ENCODE data around the gene S100A8. TPM values are rescaled to one million over a fixed set of nuclear protein-coding genes. Genes with fewer than 3 reads are reported as not detected.

Gene S100A8
- total and polyA plus RNA-seq, 2 donors (not counting 3 experiments of a cell fraction or from before 2014, with no cell fraction given) = not detected

DNA sequence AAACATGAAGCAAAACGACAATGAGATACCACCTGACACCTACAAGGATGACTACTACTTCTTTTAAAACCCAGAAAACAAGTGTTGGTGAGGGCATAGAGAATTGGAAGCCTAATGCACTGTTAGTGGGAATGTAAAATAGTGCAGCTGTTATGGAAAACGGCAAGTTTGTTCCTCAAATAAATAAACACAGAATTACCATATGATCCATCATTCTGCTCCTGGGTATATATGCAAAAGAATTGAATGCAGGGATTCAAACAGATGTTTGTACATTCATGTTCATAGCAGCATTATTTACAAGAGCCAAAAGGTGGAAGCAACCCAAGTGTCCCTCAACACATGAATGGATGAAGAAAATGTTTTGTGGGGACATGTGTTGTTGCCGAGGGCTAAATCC is 1.4 kb upstream of the S100A8 start:
- no peak overlapping the region for H3K4me2 ChIP-seq (ENCODE audit: insufficient read depth, low read length)
- FAIRE-seq (no peak), DNase-seq (ENCODE audit: low read depth, low spot score) (no peak)
- H3K9ac ChIP-seq (replicated peaks; ENCODE audit: extremely low read depth, insufficient read depth, low read length) = no peak overlapping the region
- no peaks in the 10 kb centered on the region for H3K9me3 ChIP-seq (replicated peaks; ENCODE audit: control insufficient read depth, insufficient read depth, low read length)
- H3K9me1 ChIP-seq (replicated peaks; ENCODE audit: control insufficient read depth, extremely low read depth, insufficient read depth, low read length) = no peaks in the 10 kb centered on the region
- no peaks in the 10 kb centered on the region for H3K79me2 ChIP-seq (ENCODE audit: control insufficient read depth, insufficient read depth, low read length)
- H3K36me3 ChIP-seq (ENCODE audit: control insufficient read depth in 2 of 2, extremely low read depth in 1 of 2, insufficient read depth in 2 of 2, low read length in 2 of 2) = no peaks in the 10 kb centered on the region
- no peaks in the 10 kb centered on the region for H4K20me1 ChIP-seq (replicated peaks; ENCODE audit: control insufficient read depth, extremely low read depth, insufficient read depth, low read length)
- no peaks in the 10 kb centered on the region for H3K27me3 ChIP-seq (ENCODE audit: control insufficient read depth in 2 of 2, insufficient read depth in 2 of 2, low read length in 2 of 2)
- no peak overlapping the region for H2AFZ ChIP-seq (ENCODE audit: low read depth, low read length)
- H3K4me1 ChIP-seq (ENCODE audit: control insufficient read depth, extremely low read depth, insufficient read depth, low read length) = no peaks in the 10 kb centered on the region
- no peak for TF ChIP-seq JUN (IDR thresholded peaks at IDR 0.05; ENCODE audit: borderline replicate concordance, insufficient read depth, insufficient read length, low read depth)
- TF ChIP-seq, protein P1, sequence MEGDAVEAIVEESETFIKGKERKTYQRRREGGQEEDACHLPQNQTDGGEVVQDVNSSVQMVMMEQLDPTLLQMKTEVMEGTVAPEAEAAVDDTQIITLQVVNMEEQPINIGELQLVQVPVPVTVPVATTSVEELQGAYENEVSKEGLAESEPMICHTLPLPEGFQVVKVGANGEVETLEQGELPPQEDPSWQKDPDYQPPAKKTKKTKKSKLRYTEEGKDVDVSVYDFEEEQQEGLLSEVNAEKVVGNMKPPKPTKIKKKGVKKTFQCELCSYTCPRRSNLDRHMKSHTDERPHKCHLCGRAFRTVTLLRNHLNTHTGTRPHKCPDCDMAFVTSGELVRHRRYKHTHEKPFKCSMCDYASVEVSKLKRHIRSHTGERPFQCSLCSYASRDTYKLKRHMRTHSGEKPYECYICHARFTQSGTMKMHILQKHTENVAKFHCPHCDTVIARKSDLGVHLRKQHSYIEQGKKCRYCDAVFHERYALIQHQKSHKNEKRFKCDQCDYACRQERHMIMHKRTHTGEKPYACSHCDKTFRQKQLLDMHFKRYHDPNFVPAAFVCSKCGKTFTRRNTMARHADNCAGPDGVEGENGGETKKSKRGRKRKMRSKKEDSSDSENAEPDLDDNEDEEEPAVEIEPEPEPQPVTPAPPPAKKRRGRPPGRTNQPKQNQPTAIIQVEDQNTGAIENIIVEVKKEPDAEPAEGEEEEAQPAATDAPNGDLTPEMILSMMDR (IDR thresholded peaks at IDR 0.05; ENCODE audit: extremely low read depth in 1 of 2, insufficient read depth in 1 of 2, low read depth in 1 of 2, low read length in 2 of 2) = no peak
- TF ChIP-seq POLR2A (IDR thresholded peaks at IDR 0.05; ENCODE audit: low read depth, low read length) = no peak
- TF ChIP-seq GATA2 (IDR thresholded peaks at IDR 0.05; ENCODE audit: insufficient read depth, insufficient read length, low read depth, low read length) = no peak
- intact Hi-C loops (cut with micrococcal nuclease) = no loop called here
- ChIA-PET POLR2A (no interaction called here), CTCF (no interaction called here)
- no TSS peak for BruUV-seq (replicated peaks)
- dilution Hi-C loops (cut with MboI; ENCODE audit: extremely low pct_ligation_motif_present, low sequenced_read_pairs) = no loop called here
- H3K4me3 ChIP-seq (replicated peaks in 1 of 3; ENCODE audit: insufficient read depth in 1 of 3, low read depth in 1 of 3, low read length in 3 of 3) = no peak overlapping the region
- no peak overlapping the region for H3K27ac ChIP-seq (ENCODE audit: insufficient read depth, low read depth, low read length)

DNA sequence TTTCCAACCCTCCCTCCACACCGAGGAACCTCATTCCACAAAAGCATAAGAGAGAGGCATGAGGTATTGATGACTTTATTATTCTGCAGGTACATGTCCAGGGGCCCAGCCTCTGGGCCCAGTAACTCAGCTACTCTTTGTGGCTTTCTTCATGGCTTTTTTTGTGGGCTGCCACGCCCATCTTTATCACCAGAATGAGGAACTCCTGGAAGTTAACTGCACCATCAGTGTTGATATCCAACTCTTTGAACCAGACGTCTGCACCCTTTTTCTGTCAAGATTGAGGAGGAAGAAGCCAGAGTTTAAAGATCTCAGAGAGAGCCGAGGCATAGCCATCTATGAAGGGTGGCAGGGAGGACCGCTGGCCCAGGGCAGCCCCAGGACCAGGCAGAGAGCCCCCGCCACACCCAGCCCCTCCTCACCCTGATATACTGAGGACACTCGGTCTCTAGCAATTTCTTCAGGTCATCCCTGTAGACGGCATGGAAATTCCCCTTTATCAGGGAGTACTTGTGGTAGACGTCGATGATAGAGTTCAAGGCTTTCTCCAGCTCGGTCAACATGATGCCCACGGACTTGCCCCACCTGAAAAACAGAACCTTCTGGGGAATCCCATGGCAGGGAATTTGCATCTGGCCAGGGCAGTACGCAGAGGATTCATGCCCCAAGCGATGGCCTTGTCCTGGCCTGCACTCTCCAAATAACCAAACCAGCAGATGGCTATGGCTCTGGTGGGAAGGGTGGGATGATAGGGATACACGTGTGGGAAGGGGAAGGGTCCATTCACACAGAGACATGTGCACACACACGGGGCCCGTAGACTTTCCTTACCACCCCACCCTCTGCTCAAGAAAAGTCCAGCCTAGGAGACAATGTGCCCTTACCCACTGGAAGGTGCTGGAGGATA is 647 bp downstream of the S100A8 start:
- no peaks in the 10 kb centered on the region for H3K36me3 ChIP-seq (ENCODE audit: control insufficient read depth in 2 of 2, extremely low read depth in 1 of 2, insufficient read depth in 2 of 2, low read length in 2 of 2)
- no peaks in the 10 kb centered on the region for H4K20me1 ChIP-seq (replicated peaks; ENCODE audit: control insufficient read depth, extremely low read depth, insufficient read depth, low read length)
- no peaks in the 10 kb centered on the region for H3K79me2 ChIP-seq (ENCODE audit: control insufficient read depth, insufficient read depth, low read length)
- ChIA-PET POLR2A (no interaction called here), CTCF (no interaction called here)
- DNase-seq (ENCODE audit: low read depth, low spot score) = no peak
- BruUV-seq (replicated peaks) = no TSS peak
- H3K27ac ChIP-seq (ENCODE audit: insufficient read depth, low read depth, low read length) = no peak overlapping the region
- no peak for FAIRE-seq
- no peak overlapping the region for H3K4me2 ChIP-seq (ENCODE audit: insufficient read depth, low read length)
- no peak overlapping the region for H3K4me3 ChIP-seq (replicated peaks in 1 of 3; ENCODE audit: insufficient read depth in 1 of 3, low read depth in 1 of 3, low read length in 3 of 3)
- no peaks in the 10 kb centered on the region for H3K27me3 ChIP-seq (ENCODE audit: control insufficient read depth in 2 of 2, insufficient read depth in 2 of 2, low read length in 2 of 2)
- intact Hi-C loops (cut with micrococcal nuclease) = no loop called here
- TF ChIP-seq POLR2AphosphoS5 (IDR thresholded peaks at IDR 0.05; ENCODE audit: insufficient read depth, low read depth, low read length) (no peak), MYC (IDR thresholded peaks at IDR 0.05; ENCODE audit: low read depth, low read length) (no peak), POLR2A (IDR thresholded peaks at IDR 0.05; ENCODE audit: low read depth, low read length) (no peak), FOS (IDR thresholded peaks at IDR 0.05; ENCODE audit: borderline replicate concordance, insufficient read depth, low read length) (no peak), GATA2 (IDR thresholded peaks at IDR 0.05; ENCODE audit: insufficient read depth, insufficient read length, low read depth, low read length) (no peak), EZH2 (IDR thresholded peaks at IDR 0.05; ENCODE audit: borderline replicate concordance, low read depth, low read length, severe bottlenecking) (no peak), JUN (IDR thresholded peaks at IDR 0.05; ENCODE audit: borderline replicate concordance, insufficient read depth, insufficient read length, low read depth) (no peak)
- TF ChIP-seq, protein P1 (IDR thresholded peaks at IDR 0.05; ENCODE audit: extremely low read depth in 1 of 2, insufficient read depth in 1 of 2, low read depth in 1 of 2, low read length in 2 of 2) = no peak
- TF ChIP-seq, protein P2, sequence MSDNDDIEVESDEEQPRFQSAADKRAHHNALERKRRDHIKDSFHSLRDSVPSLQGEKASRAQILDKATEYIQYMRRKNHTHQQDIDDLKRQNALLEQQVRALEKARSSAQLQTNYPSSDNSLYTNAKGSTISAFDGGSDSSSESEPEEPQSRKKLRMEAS (IDR thresholded peaks at IDR 0.05; ENCODE audit: insufficient read depth, insufficient read length) = no peak
- H2AFZ ChIP-seq (ENCODE audit: low read depth, low read length) = no peak overlapping the region
- no peaks in the 10 kb centered on the region for H3K9me1 ChIP-seq (replicated peaks; ENCODE audit: control insufficient read depth, extremely low read depth, insufficient read depth, low read length)
- H3K4me1 ChIP-seq (ENCODE audit: control insufficient read depth, extremely low read depth, insufficient read depth, low read length) = no peaks in the 10 kb centered on the region
- no peak overlapping the region for H3K9ac ChIP-seq (replicated peaks; ENCODE audit: extremely low read depth, insufficient read depth, low read length)
- H3K9me3 ChIP-seq (replicated peaks; ENCODE audit: control insufficient read depth, insufficient read depth, low read length) = no peaks in the 10 kb centered on the region
- dilution Hi-C loops (cut with MboI; ENCODE audit: extremely low pct_ligation_motif_present, low sequenced_read_pairs) = no loop called here

All from endothelial cell of umbilical vein (primary cell).